ENCODE results near the gene ASPRV1. TPM values are rescaled to one million over a fixed set of nuclear protein-coding genes. Genes with fewer than 3 reads are reported as not detected.
A peak's percentile ranks its signal among the peaks of the same experiment; 100 is the strongest.

ASPRV1 gene
- total RNA-seq, 2 experiments from 2014 or later, result 0.81 to 0.96 TPM

DNA sequence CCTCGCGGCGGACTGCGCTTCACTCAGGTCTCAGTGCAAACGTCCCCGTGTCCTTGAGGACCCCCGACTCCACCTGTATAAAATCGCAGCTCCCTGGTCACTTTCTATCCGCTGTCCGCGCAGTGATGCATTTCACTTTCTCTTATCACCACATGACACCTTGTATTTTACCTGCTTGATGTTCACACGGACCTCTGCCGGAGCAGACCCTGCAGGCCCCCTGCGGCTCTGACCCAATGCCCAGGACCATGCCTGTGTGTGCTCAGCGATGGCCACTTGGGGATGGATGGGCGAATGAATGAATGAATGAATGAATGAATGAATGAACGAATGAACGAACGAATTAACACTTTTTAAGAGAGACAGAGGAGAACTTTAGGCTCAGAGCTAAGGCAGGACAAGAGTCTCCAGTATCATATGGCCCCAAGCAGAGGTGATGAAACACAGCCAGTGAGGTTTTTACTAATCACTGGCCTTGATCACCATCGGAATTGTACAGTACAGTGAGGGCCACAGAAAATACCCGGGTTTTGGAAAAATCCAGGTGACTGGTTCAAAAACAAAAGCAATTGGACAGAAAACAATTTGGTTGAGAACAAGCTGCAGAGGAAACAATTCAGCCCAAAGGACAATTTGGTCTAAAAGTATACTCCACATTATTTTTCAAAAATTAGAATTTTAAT, 12.3 kb downstream of the ASPRV1 start:
- TF ChIP-seq, protein P1, sequence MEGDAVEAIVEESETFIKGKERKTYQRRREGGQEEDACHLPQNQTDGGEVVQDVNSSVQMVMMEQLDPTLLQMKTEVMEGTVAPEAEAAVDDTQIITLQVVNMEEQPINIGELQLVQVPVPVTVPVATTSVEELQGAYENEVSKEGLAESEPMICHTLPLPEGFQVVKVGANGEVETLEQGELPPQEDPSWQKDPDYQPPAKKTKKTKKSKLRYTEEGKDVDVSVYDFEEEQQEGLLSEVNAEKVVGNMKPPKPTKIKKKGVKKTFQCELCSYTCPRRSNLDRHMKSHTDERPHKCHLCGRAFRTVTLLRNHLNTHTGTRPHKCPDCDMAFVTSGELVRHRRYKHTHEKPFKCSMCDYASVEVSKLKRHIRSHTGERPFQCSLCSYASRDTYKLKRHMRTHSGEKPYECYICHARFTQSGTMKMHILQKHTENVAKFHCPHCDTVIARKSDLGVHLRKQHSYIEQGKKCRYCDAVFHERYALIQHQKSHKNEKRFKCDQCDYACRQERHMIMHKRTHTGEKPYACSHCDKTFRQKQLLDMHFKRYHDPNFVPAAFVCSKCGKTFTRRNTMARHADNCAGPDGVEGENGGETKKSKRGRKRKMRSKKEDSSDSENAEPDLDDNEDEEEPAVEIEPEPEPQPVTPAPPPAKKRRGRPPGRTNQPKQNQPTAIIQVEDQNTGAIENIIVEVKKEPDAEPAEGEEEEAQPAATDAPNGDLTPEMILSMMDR (IDR thresholded peaks at IDR 0.05), result no peak
- no peaks in the 10 kb centered on the region for H3K36me3 Mint-ChIP-seq (ENCODE audit: low read depth)
- H3K27me3 Mint-ChIP-seq, result no peaks in the 10 kb centered on the region
- no peak overlapping the region for H3K4me3 Mint-ChIP-seq
- Histone ChIP-seq H3K27me3 (ENCODE audit: control insufficient read depth in 1 of 2, insufficient read depth in 2 of 2, low read length in 2 of 2) (no peaks in the 10 kb centered on the region), H3K27ac (ENCODE audit: low read depth in 1 of 2, low read length in 2 of 2) (no peak overlapping the region), H3K4me1 (ENCODE audit: insufficient read depth, low read length) (peaks cover 38% of the 10 kb centered on the region), H3K9me3 (ENCODE audit: control insufficient read depth in 1 of 2, insufficient read depth in 1 of 2, low read length in 2 of 2) (no peaks in the 10 kb centered on the region), H3K4me3 (ENCODE audit: low read length) (no peak overlapping the region), H3K36me3 (ENCODE audit: insufficient read depth, low read length) (no peaks in the 10 kb centered on the region)
- POLR2A ChIA-PET, result no interaction called here
- no peaks in the 10 kb centered on the region for H3K9me3 Mint-ChIP-seq
- DNase-seq, result no peak
- CTCF ChIA-PET, result no interaction called here
- intact Hi-C loops (cut with DNase I, micrococcal nuclease), result loop anchor here in 1 of 2 experiments (10.0 kb wide), 1 partner anchor 116 kb away; no protein-coding TSS in a partner anchor
- no peak overlapping the region for H3K27ac Mint-ChIP-seq
- H3K4me1 Mint-ChIP-seq (ENCODE audit: low read depth), result peaks cover 35% of the 10 kb centered on the region
- ATAC-seq (ENCODE audit: poor library complexity), result no peak

DNA sequence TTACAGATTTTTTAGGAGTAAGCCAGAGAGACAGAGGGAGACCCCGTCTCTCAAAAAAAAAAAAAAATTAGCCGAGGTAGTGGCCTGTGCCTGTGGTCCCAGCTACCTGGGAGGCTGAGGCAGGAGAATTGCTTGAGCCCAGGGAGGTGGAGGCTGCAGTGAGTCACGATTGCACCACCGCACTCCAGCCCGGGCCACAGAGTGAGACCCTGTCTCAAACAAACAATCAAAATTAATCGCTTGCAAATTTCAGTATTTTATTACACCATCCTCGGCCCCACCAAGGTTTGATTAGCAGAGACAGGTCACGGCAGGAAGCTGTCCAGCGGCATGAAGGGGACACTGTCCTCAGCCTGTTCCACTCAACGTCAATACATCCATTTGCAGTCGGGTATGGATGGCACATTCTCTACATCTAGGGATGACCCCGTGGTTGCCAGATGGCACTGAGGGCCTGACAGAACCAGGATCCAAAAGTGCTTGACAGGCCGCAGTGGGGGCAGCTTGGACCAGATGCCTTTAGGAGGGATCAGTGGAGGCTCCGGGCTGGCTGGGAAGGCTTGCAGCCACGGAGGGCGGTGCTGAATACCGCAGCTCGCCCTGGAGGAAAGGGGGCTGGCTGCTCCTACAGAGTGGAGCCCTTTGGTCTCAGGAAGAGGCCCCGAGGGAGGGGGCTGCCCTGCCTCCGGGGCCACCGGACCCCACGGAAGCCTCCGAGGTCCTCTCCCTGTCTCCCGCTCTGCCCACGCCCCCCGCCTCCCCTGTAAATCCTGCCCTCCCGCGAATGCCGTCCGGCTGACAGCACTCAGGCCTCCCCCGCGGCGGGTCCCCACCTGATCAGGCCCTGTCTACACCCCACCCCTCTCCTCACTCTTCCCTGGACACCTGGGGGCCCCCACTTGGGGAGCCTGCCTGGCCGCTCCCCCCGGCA, 13.1 kb downstream of the ASPRV1 start:
- Mint-ChIP-seq H3K27ac (no peak overlapping the region), H3K9me3 (no peaks in the 10 kb centered on the region), H3K4me1 (ENCODE audit: low read depth) (peaks cover 37% of the 10 kb centered on the region), H3K36me3 (ENCODE audit: low read depth) (peaks cover 1% of the 10 kb centered on the region), H3K27me3 (no peaks in the 10 kb centered on the region), H3K4me3 (no peak overlapping the region)
- Histone ChIP-seq H3K9me3 (ENCODE audit: control insufficient read depth in 1 of 2, insufficient read depth in 1 of 2, low read length in 2 of 2) (no peaks in the 10 kb centered on the region), H3K4me3 (ENCODE audit: low read length) (no peak overlapping the region), H3K4me1 (ENCODE audit: insufficient read depth, low read length) (peaks cover 38% of the 10 kb centered on the region), H3K27ac (ENCODE audit: low read depth in 1 of 2, low read length in 2 of 2) (no peak overlapping the region), H3K27me3 (ENCODE audit: control insufficient read depth in 1 of 2, insufficient read depth in 2 of 2, low read length in 2 of 2) (no peaks in the 10 kb centered on the region), H3K36me3 (ENCODE audit: insufficient read depth, low read length) (peaks cover 5% of the 10 kb centered on the region)
- CTCF ChIA-PET, result interaction anchor here (0.7 kb wide), 1 partner anchor 114 kb away, joined by 4 read pairs; no protein-coding TSS in a partner anchor
- ATAC-seq (ENCODE audit: poor library complexity) (no peak), DNase-seq (no peak)
- POLR2A ChIA-PET, result no interaction called here
- intact Hi-C loops (cut with DNase I, micrococcal nuclease), result loop anchor here in 1 of 2 experiments (10.0 kb wide), 1 partner anchor 117 kb away; no protein-coding TSS in a partner anchor
- TF ChIP-seq, protein P1 (IDR thresholded peaks at IDR 0.05), result no peak

DNA sequence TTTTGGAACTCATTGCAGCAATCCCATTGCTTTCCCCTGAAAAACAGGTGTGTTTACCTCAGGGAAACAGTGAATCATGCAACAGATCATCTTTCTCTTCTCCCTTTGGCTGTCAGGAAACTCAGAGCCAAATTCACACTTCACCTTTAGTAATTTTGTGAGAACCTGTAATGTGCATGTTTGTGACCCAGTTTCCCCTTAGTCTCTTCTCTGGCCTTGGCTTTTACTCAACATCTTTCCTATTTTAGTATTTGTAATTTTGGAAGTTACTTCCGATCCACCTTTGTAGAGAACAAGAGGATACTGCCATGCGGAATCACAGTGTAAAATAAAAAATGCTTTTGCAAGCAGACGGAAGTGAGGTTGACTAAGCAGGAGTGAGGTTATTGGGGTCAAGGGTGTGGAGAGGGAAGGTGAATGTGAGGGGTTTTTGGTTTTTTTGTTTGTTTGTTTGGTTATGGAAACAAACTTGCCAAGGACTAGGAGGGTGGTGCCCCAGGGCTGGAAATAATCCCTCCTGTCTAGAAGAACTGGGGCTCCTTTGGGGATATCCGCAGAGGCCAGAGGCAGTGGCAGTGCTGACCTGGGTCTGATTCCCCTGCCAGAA, 14.0 kb downstream of the ASPRV1 start:
- Mint-ChIP-seq H3K27ac (peak overlapping the region; percentile 54), H3K36me3 (ENCODE audit: low read depth) (peaks cover 9% of the 10 kb centered on the region), H3K27me3 (no peaks in the 10 kb centered on the region), H3K4me3 (no peak overlapping the region), H3K9me3 (no peaks in the 10 kb centered on the region), H3K4me1 (ENCODE audit: low read depth) (peaks cover 37% of the 10 kb centered on the region)
- POLR2A ChIA-PET, result interaction anchor here (0.6 to 3.9 kb wide), 8 partner anchors 9 to 141 kb away, joined by 3 to 21 read pairs (median 4); partner anchors contain the start of genes MXD1 and PCBP1
- peak overlapping the region in 1 of 2 donors; percentile 61 for H3K27ac ChIP-seq (ENCODE audit: low read depth in 1 of 2, low read length in 2 of 2)
- peak in 2 of 14 experiments; percentile 36 to 37 for DNase-seq
- TF ChIP-seq, protein P1 (IDR thresholded peaks at IDR 0.05), result no peak
- intact Hi-C loops (cut with DNase I, micrococcal nuclease), result loop anchor here (2.0 to 10.0 kb wide), 2 partner anchors 33 to 117 kb away; partner anchors contain the start of gene MXD1 (in 1 of the 2)
- ATAC-seq (ENCODE audit: poor library complexity), result no peak
- CTCF ChIA-PET, result no interaction called here
- H3K4me3 ChIP-seq (ENCODE audit: low read length), result no peak overlapping the region
- no peaks in the 10 kb centered on the region for H3K27me3 ChIP-seq (ENCODE audit: control insufficient read depth in 1 of 2, insufficient read depth in 2 of 2, low read length in 2 of 2)
- H3K9me3 ChIP-seq (ENCODE audit: control insufficient read depth in 1 of 2, insufficient read depth in 1 of 2, low read length in 2 of 2), result no peaks in the 10 kb centered on the region
- H3K4me1 ChIP-seq (ENCODE audit: insufficient read depth, low read length), result peaks cover 38% of the 10 kb centered on the region
- peaks cover 14% of the 10 kb centered on the region for H3K36me3 ChIP-seq (ENCODE audit: insufficient read depth, low read length)
